ENCODE measurements around the gene HMG20A.

DNA sequence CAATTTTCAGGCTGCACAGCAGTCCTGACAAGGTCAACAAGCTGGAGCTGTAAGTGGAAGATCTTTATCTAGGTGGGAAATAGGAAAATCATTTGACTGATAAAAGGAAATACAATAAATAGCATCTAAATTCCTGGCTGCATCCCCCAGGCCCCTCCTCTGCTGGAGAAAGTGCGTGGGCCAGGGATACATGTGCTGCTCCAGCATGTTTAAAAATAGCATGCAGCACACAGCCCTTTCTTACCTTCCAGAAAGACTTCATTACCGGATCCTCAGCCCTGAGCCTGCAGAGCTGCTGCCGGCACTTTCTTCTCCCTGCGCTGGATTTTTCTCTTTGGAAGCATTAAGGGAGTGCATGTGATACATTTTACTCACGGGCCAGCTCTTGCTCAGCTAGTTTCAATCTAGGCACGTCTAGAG lies 77.3 kb downstream of the HMG20A start:
- no peak for TF ChIP-seq POLR2A (IDR thresholded peaks at IDR 0.05; ENCODE audit: low read length)
- no peak for TF ChIP-seq GATA1 (IDR thresholded peaks at IDR 0.05; ENCODE audit: low read depth, low read length)

All from erythroblast (primary cell).